GM10248 (cell line): Measurements from ENCODE around the gene GIPC2.
"Not testable (repeated sequence)": the region's sequence is repeated elsewhere in the genome, so short reads cannot be mapped to it uniquely, and the experiment has no call there.

Experiments
- CTCF ChIA-PET: fragments of 300-600 bp; sonication (Branson Sonifier 250); formaldehyde crosslinking; extraction: SDS; loops from one replicate; lab custom pipeline; 2021; ENCODE audit warnings: antibody characterized with exemption; lab: Yijun Ruan, JAX
- POLR2A ChIA-PET: fragments of 350-650 bp; sonication (Branson Sonifier 250); formaldehyde crosslinking; extraction: SDS; loops from one replicate; lab custom pipeline; 2020; ENCODE audit warnings: antibody characterized with exemption; lab: Yijun Ruan, JAX
- DNase-seq: peaks from one replicate; pipeline ENCODE4 v3.0.0; 2012; ENCODE audit errors: extremely low spot score
- CTCF ChIP-seq: IDR thresholded peaks from 2 replicates; pipeline ENCODE4 v1.5.1; 2012; ENCODE audit warnings: mild to moderate bottlenecking, low read depth; ENCODE audit errors: extremely low read depth, missing control alignments, control extremely low read depth

Gene GIPC2

GRCh38 chr1:78102082-78102481 is 56.3 kb downstream of the GIPC2 start:
- TF ChIP-seq CTCF = no peak
- CTCF ChIA-PET = no interaction called here
- POLR2A ChIA-PET = no interaction called here
- DNase-seq = no peak

GRCh38 chr1:78102916-78103315 is 57.1 kb downstream of the GIPC2 start:
- POLR2A ChIA-PET = interaction anchor here (0.6 kb wide), 1 partner anchor 98 kb away, joined by 3 read pairs; the partner anchor contains the start of gene DNAJB4

GRCh38 chr1:78104322-78104721 is 58.6 kb downstream of the GIPC2 start:
- TF ChIP-seq CTCF = no peak
- ChIA-PET CTCF (interaction anchor here (1.1 to 3.3 kb wide), 5 partner anchors 10 to 42 kb away, joined by 3 to 22 read pairs (median 5); no protein-coding TSS in a partner anchor), POLR2A (interaction anchor here (1.2 kb wide), 1 partner anchor 100 kb away, joined by 3 read pairs; no protein-coding TSS in a partner anchor)
- DNase-seq = no peak

More at GRCh38 chr1:78102916-78103315, 57.1 kb downstream of the GIPC2 start:
- DNase-seq = no peak
- CTCF ChIA-PET = interaction anchor here (1.1 to 3.3 kb wide), 3 partner anchors 11 to 43 kb away, joined by 3 to 22 read pairs (median 6); no protein-coding TSS in a partner anchor
- no peak for TF ChIP-seq CTCF

GRCh38 chr1:78109659-78110058 is 63.9 kb downstream of the GIPC2 start:
- CTCF ChIA-PET, DNase-seq, POLR2A ChIA-PET: not testable (repeated sequence)

- POLR2A ChIA-PET = interaction anchor here (1.7 kb wide), 1 partner anchor 109 kb away, joined by 7 read pairs; the partner anchor contains the start of gene DNAJB4
- no peak for DNase-seq
- TF ChIP-seq CTCF = no peak
- CTCF ChIA-PET = interaction anchor here (0.5 to 2.7 kb wide), 21 partner anchors 9 to 1960 kb away, joined by 3 to 25 read pairs (median 4); partner anchors contain the start of gene DNAJB4
Observed at GRCh38 chr1:78113156-78113916, 67.6 kb downstream of the GIPC2 start.

- TF ChIP-seq CTCF = peak; percentile 86
- peak; percentile 61 for DNase-seq
- ChIA-PET CTCF (interaction anchor here (0.7 to 2.7 kb wide), 35 partner anchors 9 to 1961 kb away, joined by 3 to 25 read pairs (median 3); partner anchors contain the start of genes DNAJB4 and FUBP1), POLR2A (interaction anchor here (1.7 kb wide), 1 partner anchor 110 kb away, joined by 7 read pairs; the partner anchor contains the start of gene DNAJB4)
Observed at GRCh38 chr1:78114034-78114956, 68.5 kb downstream of the GIPC2 start.

GRCh38 chr1:78120485-78120884 is 74.7 kb downstream of the GIPC2 start:
- POLR2A ChIA-PET, DNase-seq: not testable (repeated sequence)
- CTCF ChIA-PET = interaction anchor here (1.1 kb wide), 1 partner anchor 10 kb away, joined by 4 read pairs; no protein-coding TSS in a partner anchor
